Nephron progenitor cell (in vitro differentiated cells): ENCODE measurements around the gene NDC80.

ENCODE experiments used
- DNase-seq: peaks from one replicate; pipeline ENCODE4 v3.0.0; 2021
- H3K27ac Mint-ChIP-seq: 2 replicates; pipeline ENCODE4 v1.8.0; 2021; ENCODE audit warnings: mild to moderate bottlenecking, moderate library complexity, mixed read lengths
- H3K27me3 Mint-ChIP-seq: 2 replicates; pipeline ENCODE4 v1.8.0; 2021; ENCODE audit warnings: mild to moderate bottlenecking, low read depth, mixed read lengths; ENCODE audit not compliant: poor library complexity
- H3K36me3 Mint-ChIP-seq: 2 replicates; pipeline ENCODE4 v1.8.0; 2021; ENCODE audit warnings: low read depth, mixed read lengths
- H3K4me1 Mint-ChIP-seq: 2 replicates; pipeline ENCODE4 v1.8.0; 2021; ENCODE audit warnings: mixed read lengths
- H3K4me3 Mint-ChIP-seq: 2 replicates; pipeline ENCODE4 v1.8.0; 2021; ENCODE audit warnings: mild to moderate bottlenecking, moderate library complexity, mixed read lengths
- H3K9me3 Mint-ChIP-seq: 2 replicates; pipeline ENCODE4 v1.8.0; 2021; ENCODE audit warnings: mild to moderate bottlenecking, moderate library complexity, mixed read lengths
- CTCF ChIP-seq: fragments of 200-600 bp; sonication (generic); IDR thresholded peaks from 2 replicates; pipeline ENCODE4 v1.5.0; 2021; ENCODE audit warnings: antibody characterized with exemption

NDC80 gene

GRCh38 chr18:2564373-2564772, 7.0 kb upstream of the NDC80 start:
- peaks cover 55% of the 10 kb centered on the region for H3K36me3 Mint-ChIP-seq
- H3K27ac Mint-ChIP-seq = no peak overlapping the region
- no peak overlapping the region for H3K4me3 Mint-ChIP-seq
- H3K9me3 Mint-ChIP-seq = peaks cover 4% of the 10 kb centered on the region
- TF ChIP-seq CTCF = no peak
- no peak for DNase-seq
- peaks cover 19% of the 10 kb centered on the region for H3K4me1 Mint-ChIP-seq
- H3K27me3 Mint-ChIP-seq = no peaks in the 10 kb centered on the region

- no peak for DNase-seq
- Mint-ChIP-seq H3K4me1 (peaks cover 42% of the 10 kb centered on the region), H3K36me3 (peaks cover 37% of the 10 kb centered on the region), H3K9me3 (peaks cover 4% of the 10 kb centered on the region), H3K27me3 (no peaks in the 10 kb centered on the region), H3K27ac (no peak overlapping the region), H3K4me3 (no peak overlapping the region)
- no peak for TF ChIP-seq CTCF
Observed at GRCh38 chr18:2568129-2568528, 3.2 kb upstream of the NDC80 start.

GRCh38 chr18:2568605-2569004, 2.8 kb upstream of the NDC80 start:
- Mint-ChIP-seq H3K4me1 (peaks cover 47% of the 10 kb centered on the region), H3K9me3 (peaks cover 4% of the 10 kb centered on the region), H3K27ac (no peak overlapping the region), H3K27me3 (no peaks in the 10 kb centered on the region), H3K4me3 (peak overlapping the region; percentile 96), H3K36me3 (peaks cover 34% of the 10 kb centered on the region)
- DNase-seq = no peak
- TF ChIP-seq CTCF = no peak

GRCh38 chr18:2569338-2570207, 1.8 kb upstream of the NDC80 start:
- peaks cover 4% of the 10 kb centered on the region for H3K9me3 Mint-ChIP-seq
- no peaks in the 10 kb centered on the region for H3K27me3 Mint-ChIP-seq
- H3K4me3 Mint-ChIP-seq = peak overlapping the region; percentile 96
- DNase-seq = no peak
- H3K27ac Mint-ChIP-seq = peak overlapping the region; percentile 5
- no peak for TF ChIP-seq CTCF
- peaks cover 53% of the 10 kb centered on the region for H3K4me1 Mint-ChIP-seq
- H3K36me3 Mint-ChIP-seq = peaks cover 34% of the 10 kb centered on the region

GRCh38 chr18:2570772-2571199, 571 bp upstream of the NDC80 start:
- no peaks in the 10 kb centered on the region for H3K27me3 Mint-ChIP-seq
- H3K36me3 Mint-ChIP-seq = peaks cover 22% of the 10 kb centered on the region
- peak overlapping the region; percentile 96 for H3K4me3 Mint-ChIP-seq
- DNase-seq = peak; percentile 73
- H3K27ac Mint-ChIP-seq = peak overlapping the region; percentile 99
- H3K4me1 Mint-ChIP-seq = peaks cover 53% of the 10 kb centered on the region
- no peaks in the 10 kb centered on the region for H3K9me3 Mint-ChIP-seq
- no peak for TF ChIP-seq CTCF

- Mint-ChIP-seq H3K27me3 (no peaks in the 10 kb centered on the region), H3K27ac (peak overlapping the region; percentile 99), H3K4me3 (peak overlapping the region; percentile 96), H3K4me1 (peaks cover 48% of the 10 kb centered on the region), H3K9me3 (no peaks in the 10 kb centered on the region), H3K36me3 (peaks cover 21% of the 10 kb centered on the region)
- TF ChIP-seq CTCF = no peak
- no peak for DNase-seq
Observed at GRCh38 chr18:2572171-2572569, 813 bp downstream of the NDC80 start.
